ENCODE data around the gene HPS4. TPM values are rescaled to one million over a fixed set of nuclear protein-coding genes. Genes with fewer than 3 reads are reported as not detected.

HPS4 gene
- total RNA-seq, 2 experiments from 2014 or later: 77.4 to 89.6 TPM

DNA sequence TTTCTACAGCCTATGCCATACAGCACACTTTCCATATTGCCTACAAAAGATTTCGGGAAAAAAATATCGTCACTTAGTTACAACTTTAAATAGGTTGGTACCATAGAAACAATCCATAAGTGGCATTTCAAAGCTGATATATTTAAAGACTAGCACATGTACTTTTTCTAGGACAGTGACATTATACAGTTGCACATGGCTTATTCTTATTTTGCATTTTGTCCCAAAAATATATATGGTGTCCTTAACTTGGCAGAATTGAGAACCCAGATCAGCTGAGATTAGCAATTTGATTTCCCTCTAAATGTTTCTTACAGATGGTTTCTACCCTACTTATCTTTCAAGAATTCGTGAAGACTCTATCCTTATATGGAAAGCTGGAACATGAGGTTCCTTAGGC is 32.3 kb upstream of the HPS4 start:
- Histone ChIP-seq H3K27ac (ENCODE audit: low read depth, low read length, poor library complexity, severe bottlenecking) (no peak overlapping the region), H3K9me3 (ENCODE audit: low read length) (no peaks in the 10 kb centered on the region), H3K36me3 (ENCODE audit: insufficient read depth, low read length) (peaks cover under 1% of the 10 kb centered on the region; the same call in 1 of the 2 replicates), H2AFZ (ENCODE audit: low read length) (no peak overlapping the region), H4K20me1 (ENCODE audit: insufficient read depth, low read length) (no peaks in the 10 kb centered on the region; the same call in 1 of the 2 replicates), H3K9me2 (ENCODE audit: insufficient read depth, low read length) (no peaks in the 10 kb centered on the region), H3K79me2 (ENCODE audit: insufficient read depth, low read depth, low read length) (peaks cover 29% of the 10 kb centered on the region), H3K4me2 (ENCODE audit: low read length) (no peak overlapping the region), H3K4me3 (ENCODE audit: low read depth, low read length, poor library complexity, severe bottlenecking) (no peak overlapping the region), H3K4me1 (ENCODE audit: insufficient read depth, low read length, poor library complexity, severe bottlenecking) (peaks cover 31% of the 10 kb centered on the region)
- no peak for TF ChIP-seq EZH2phosphoT487 (IDR thresholded peaks at IDR 0.05; ENCODE audit: borderline replicate concordance, low read depth, low read length)
- TF ChIP-seq CTCF (conservative IDR thresholded peaks at IDR 0.05; ENCODE audit: low read length): no peak
- ChIA-PET CTCF (ENCODE audit: unreplicated experiment) (interaction anchor here (0.6 kb wide), 1 partner anchor 947 kb away, joined by 3 read pairs; no protein-coding TSS in a partner anchor), POLR2A (interaction anchor here (0.7 to 1.0 kb wide), 3 partner anchors 17 to 19 kb away, joined by 3 to 5 read pairs (median 3); no protein-coding TSS in a partner anchor)
- DNase-seq (ENCODE audit: low spot score): no peak
- no TSS peak for BruUV-seq (replicated peaks)
- intact Hi-C loops (cut with micrococcal nuclease; ENCODE audit: unreplicated experiment): no loop called here

DNA sequence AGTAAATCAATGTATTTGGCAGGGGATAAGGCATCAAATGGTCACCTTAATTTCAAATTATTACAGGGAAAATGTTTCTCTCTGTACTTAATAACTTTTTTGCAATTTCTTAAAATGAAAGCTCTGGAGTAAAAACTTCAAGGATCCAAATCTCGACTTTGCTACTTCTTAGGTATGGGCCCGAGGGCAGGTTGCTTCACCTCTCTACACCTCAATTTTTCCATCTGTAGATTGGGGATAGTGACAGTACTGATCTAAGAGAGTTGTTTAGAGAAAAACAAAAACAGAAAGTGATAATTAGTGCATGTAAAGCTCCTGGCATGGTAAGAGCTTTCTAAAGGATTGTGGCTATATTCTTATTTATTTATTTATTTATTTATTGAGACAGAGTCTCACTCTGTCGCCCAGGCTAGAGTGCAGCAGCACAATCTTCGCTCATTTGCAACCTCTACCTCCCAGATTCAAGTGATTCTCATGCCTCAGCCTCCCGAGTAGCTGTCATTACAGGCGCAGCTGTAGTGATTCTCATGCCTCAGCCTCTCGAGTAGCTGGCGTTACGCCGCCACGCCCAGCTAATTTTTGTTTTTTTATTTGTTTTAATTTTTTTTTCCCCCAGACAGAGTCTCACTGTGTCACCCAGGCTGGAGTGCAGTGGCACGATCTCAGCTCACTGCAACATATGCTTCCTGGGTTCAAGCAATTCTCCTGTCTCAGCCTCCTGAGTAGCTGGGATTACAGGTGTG is 31.0 kb upstream of the HPS4 start:
- Histone ChIP-seq H3K36me3 (ENCODE audit: insufficient read depth, low read length) (peaks cover 13% of the 10 kb centered on the region), H3K9me2 (ENCODE audit: insufficient read depth, low read length) (no peaks in the 10 kb centered on the region), H3K4me3 (ENCODE audit: low read depth, low read length, poor library complexity, severe bottlenecking) (peak overlapping the region; percentile 88), H3K9me3 (ENCODE audit: low read length) (no peaks in the 10 kb centered on the region), H3K4me2 (ENCODE audit: low read length) (peak overlapping the region; percentile 95), H3K79me2 (ENCODE audit: insufficient read depth, low read depth, low read length) (peaks cover 37% of the 10 kb centered on the region), H2AFZ (ENCODE audit: low read length) (no peak overlapping the region), H3K4me1 (ENCODE audit: insufficient read depth, low read length, poor library complexity, severe bottlenecking) (peaks cover 34% of the 10 kb centered on the region), H3K27ac (ENCODE audit: low read depth, low read length, poor library complexity, severe bottlenecking) (no peak overlapping the region), H4K20me1 (ENCODE audit: insufficient read depth, low read length) (no peaks in the 10 kb centered on the region; the same call in 1 of the 2 replicates)
- DNase-seq (ENCODE audit: low spot score): no peak
- POLR2A ChIA-PET: interaction anchor here (0.8 to 1.2 kb wide), 5 partner anchors 13 to 35 kb away, joined by 3 read pairs; no protein-coding TSS in a partner anchor
- TF ChIP-seq CTCF (conservative IDR thresholded peaks at IDR 0.05; ENCODE audit: low read length): no peak
- no peak for TF ChIP-seq EZH2phosphoT487 (IDR thresholded peaks at IDR 0.05; ENCODE audit: borderline replicate concordance, low read depth, low read length)
- intact Hi-C loops (cut with micrococcal nuclease; ENCODE audit: unreplicated experiment): no loop called here
- CTCF ChIA-PET (ENCODE audit: unreplicated experiment): no interaction called here
- no TSS peak for BruUV-seq (replicated peaks)

- peak overlapping the region; percentile 95 for H3K4me2 ChIP-seq (ENCODE audit: low read length)
- ChIA-PET POLR2A (interaction anchor here (0.8 to 2.0 kb wide), 2 partner anchors 19 to 20 kb away, joined by 3 to 9 read pairs; no protein-coding TSS in a partner anchor), CTCF (ENCODE audit: unreplicated experiment) (no interaction called here)
Observed at GRCh38 chr22:26513838-26514237, 30.3 kb upstream of the HPS4 start.

More at GRCh38 chr22:26513838-26514237, 30.3 kb upstream of the HPS4 start:
- Histone ChIP-seq H3K4me1 (ENCODE audit: insufficient read depth, low read length, poor library complexity, severe bottlenecking) (peaks cover 34% of the 10 kb centered on the region), H3K9me3 (ENCODE audit: low read length) (no peaks in the 10 kb centered on the region), H3K27ac (ENCODE audit: low read depth, low read length, poor library complexity, severe bottlenecking) (no peak overlapping the region), H3K9me2 (ENCODE audit: insufficient read depth, low read length) (no peaks in the 10 kb centered on the region), H3K36me3 (ENCODE audit: insufficient read depth, low read length) (peaks cover 21% of the 10 kb centered on the region), H3K79me2 (ENCODE audit: insufficient read depth, low read depth, low read length) (peaks cover 37% of the 10 kb centered on the region), H2AFZ (ENCODE audit: low read length) (0 out of 2 replicates have a peak overlapping the region, but pooled peaks have one; percentile 6), H3K4me3 (ENCODE audit: low read depth, low read length, poor library complexity, severe bottlenecking) (peak overlapping the region; percentile 88), H4K20me1 (ENCODE audit: insufficient read depth, low read length) (no peaks in the 10 kb centered on the region; the same call in 1 of the 2 replicates)
- BruUV-seq (replicated peaks): no TSS peak
- intact Hi-C loops (cut with micrococcal nuclease; ENCODE audit: unreplicated experiment): no loop called here
- TF ChIP-seq EZH2phosphoT487 (IDR thresholded peaks at IDR 0.05; ENCODE audit: borderline replicate concordance, low read depth, low read length): no peak
- DNase-seq (ENCODE audit: low spot score): no peak
